Stomach (tissue), 9 donors: ENCODE measurements around the gene SPRING1. TPM values are rescaled to one million over a fixed set of nuclear protein-coding genes. Genes with fewer than 3 reads are reported as not detected.
A peak's percentile ranks its signal among the peaks of the same experiment; 100 is the strongest.
"Not testable (repeated sequence)": the region's sequence is repeated elsewhere in the genome, so short reads cannot be mapped to it uniquely, and the experiment has no call there.

ENCODE experiments used
- DNase-seq, 2 donors: peaks; one replicate each; pipeline versions ENCODE4 v3.0.0 to v3.0.0-alpha.2; 2013 to 2019
- H3K27ac ChIP-seq, 5 donors: fragments of 200-600 bp in 4 of 5; sonication (generic) in 4 of 5; one replicate each; pipeline ENCODE4 v1.5.1; 2013 to 2019; ENCODE audit warnings: mild to moderate bottlenecking in 1 of 5, moderate library complexity in 1 of 5
- H3K27me3 ChIP-seq, 3 donors: fragments of 200-600 bp; sonication (generic); one replicate each; pipeline ENCODE4 v1.5.1; 2017 to 2019; ENCODE audit warnings: mixed run types in 1 of 3
- H3K36me3 ChIP-seq, 4 donors: fragments of 200-600 bp; sonication (generic); 1 replicate in 3 of 4; 2 replicates in 1 of 4; pipeline ENCODE4 v1.5.1; 2016 to 2019
- H3K4me1 ChIP-seq, 4 donors: fragments of 200-600 bp; sonication (generic); one replicate each; pipeline ENCODE4 v1.5.1; 2016 to 2019
- H3K4me3 ChIP-seq, 4 donors: fragments of 200-600 bp; sonication (generic) in 3 of 4; one replicate each; pipeline ENCODE4 v1.5.1; 2016 to 2019; ENCODE audit warnings: mild to moderate bottlenecking in 1 of 4
- H3K9me3 ChIP-seq, 4 donors: fragments of 200-600 bp; sonication (generic); one replicate each; pipeline ENCODE4 v1.5.1; 2016 to 2019
- EP300 ChIP-seq: sonication (generic); formaldehyde crosslinking; IDR thresholded peaks from one replicate; pipeline ENCODE4 v1.6.1; 2017; ENCODE audit warnings: antibody characterized with exemption
- POLR2A ChIP-seq, 4 donors: fragments of 450-650 bp; IDR thresholded peaks; one replicate each; pipeline ENCODE4 v1.6.1; 2016; ENCODE audit warnings: antibody characterized with exemption in 4 of 4, control low read depth in 2 of 4, mild to moderate bottlenecking in 1 of 4, moderate library complexity in 1 of 4
- POLR2AphosphoS5 ChIP-seq, 3 donors: sonication (generic); formaldehyde crosslinking; IDR thresholded peaks; one replicate each; pipeline ENCODE4 v1.6.1; 2016; ENCODE audit warnings: antibody characterized with exemption in 3 of 3
- WGBS, 5 donors: extraction: QIAGEN DNeasy Blood & Tissue Kit in 3 of 5; methylation state at CpG; one replicate each; pipeline versions ENCODE4 v1.1.5 to v1.1.7; 2013 to 2018; 5-methylcytosine and 5-hydroxymethylcytosine counted together
- intact Hi-C: fragments of 100-400 bp; cut with DNase I; formaldehyde crosslinking; loops from one replicate; pipeline ENCODE4 v1.15.1; 2023; ENCODE audit warnings: low total_unique reads
- polyA plus RNA-seq, 3 donors: library from polyadenylated mRNA; stranded (reverse); fragments of 200-250 nt; gene quantifications; one replicate each; pipeline ENCODE4 v1.2.3, GENCODE V29; 2013
- total RNA-seq, 5 donors: library from RNA; depleted of rRNA; stranded (reverse); fragments of >200 nt; gene quantifications; one replicate each; pipeline versions ENCODE4 v1.1.0 to v1.2.3, GENCODE V29; 2014 to 2016
- TF ChIP-seq, protein P1 (sequence below), 7 experiments: fragments of 450-650 bp in 4 of 7; fragments of 200-600 bp in 3 of 7; sonication (generic) in 3 of 7; IDR thresholded peaks; one replicate each; pipeline ENCODE4 v1.5.1; 2016 to 2019; ENCODE audit warnings: antibody characterized with exemption in 7 of 7, control low read depth in 2 of 7, mild to moderate bottlenecking in 1 of 7
- donor health status: healthy with polysubstance abuse.
- donor health status: Bipolar disorder and iron deficiency.
- donor health status: healthy.

The SPRING1 gene
- total and polyA plus RNA-seq, 8 donors: 1.2 to 124 (median 23.4) TPM

DNA sequence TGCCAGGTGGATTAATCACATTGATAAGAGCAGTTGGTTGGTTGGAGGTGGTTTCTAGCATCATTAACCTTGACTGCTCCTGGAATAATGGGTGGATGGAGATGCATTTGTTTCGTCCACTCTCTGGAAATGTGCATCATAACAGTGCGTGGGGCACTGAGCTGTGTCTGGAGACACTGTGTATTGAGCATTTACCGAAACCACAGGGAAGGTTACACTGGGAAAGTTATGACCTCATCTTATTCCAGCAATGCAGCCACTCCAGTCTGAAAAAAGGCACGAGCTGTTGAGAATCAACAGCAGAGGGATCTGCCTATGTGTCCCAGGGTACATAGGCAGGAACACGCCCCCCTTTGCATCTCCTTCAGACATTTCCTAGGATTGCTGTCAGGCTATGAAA lies 27.4 kb upstream of the SPRING1 start:
- Histone ChIP-seq H3K4me1 (no peaks in the 10 kb centered on the region), H3K27ac (no peak overlapping the region), H3K9me3 (no peaks in the 10 kb centered on the region), H3K4me3 (no peak overlapping the region), H3K36me3 (no peaks in the 10 kb centered on the region), H3K27me3 (no peaks in the 10 kb centered on the region)
- DNase-seq: no peak
- WGBS, 5 donors: 67 to 82% (median 80%) methylated on average over 5 of the region's 5 CpGs
- intact Hi-C loops: no loop called here
- TF ChIP-seq POLR2AphosphoS5 (IDR thresholded peaks at IDR 0.05): no peak
- TF ChIP-seq POLR2A (IDR thresholded peaks at IDR 0.05): no peak
- TF ChIP-seq, protein P1, sequence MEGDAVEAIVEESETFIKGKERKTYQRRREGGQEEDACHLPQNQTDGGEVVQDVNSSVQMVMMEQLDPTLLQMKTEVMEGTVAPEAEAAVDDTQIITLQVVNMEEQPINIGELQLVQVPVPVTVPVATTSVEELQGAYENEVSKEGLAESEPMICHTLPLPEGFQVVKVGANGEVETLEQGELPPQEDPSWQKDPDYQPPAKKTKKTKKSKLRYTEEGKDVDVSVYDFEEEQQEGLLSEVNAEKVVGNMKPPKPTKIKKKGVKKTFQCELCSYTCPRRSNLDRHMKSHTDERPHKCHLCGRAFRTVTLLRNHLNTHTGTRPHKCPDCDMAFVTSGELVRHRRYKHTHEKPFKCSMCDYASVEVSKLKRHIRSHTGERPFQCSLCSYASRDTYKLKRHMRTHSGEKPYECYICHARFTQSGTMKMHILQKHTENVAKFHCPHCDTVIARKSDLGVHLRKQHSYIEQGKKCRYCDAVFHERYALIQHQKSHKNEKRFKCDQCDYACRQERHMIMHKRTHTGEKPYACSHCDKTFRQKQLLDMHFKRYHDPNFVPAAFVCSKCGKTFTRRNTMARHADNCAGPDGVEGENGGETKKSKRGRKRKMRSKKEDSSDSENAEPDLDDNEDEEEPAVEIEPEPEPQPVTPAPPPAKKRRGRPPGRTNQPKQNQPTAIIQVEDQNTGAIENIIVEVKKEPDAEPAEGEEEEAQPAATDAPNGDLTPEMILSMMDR (IDR thresholded peaks at IDR 0.05): no peak
- no peak for TF ChIP-seq EP300

DNA sequence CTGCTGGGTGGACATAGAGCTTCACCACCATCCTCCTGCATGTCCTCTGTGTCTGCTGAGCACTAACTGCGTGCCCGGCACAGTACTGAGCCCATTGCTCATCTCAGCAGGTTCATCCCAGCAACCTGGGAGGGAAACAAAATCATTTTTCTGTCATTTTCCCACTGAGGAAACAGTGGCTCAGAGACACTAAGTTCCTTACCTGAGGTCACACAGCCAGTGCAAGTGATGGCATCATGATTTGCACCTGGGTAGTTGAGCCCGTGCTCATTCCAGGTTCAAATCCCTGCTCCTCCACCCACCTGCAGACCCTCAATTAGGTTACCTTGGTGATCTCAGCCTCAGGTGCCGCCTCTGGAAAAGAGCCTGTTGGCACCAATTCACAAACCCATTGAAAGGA lies 23.6 kb upstream of the SPRING1 start:
- Histone ChIP-seq H3K4me1 (no peaks in the 10 kb centered on the region), H3K27me3 (no peaks in the 10 kb centered on the region), H3K36me3 (no peaks in the 10 kb centered on the region), H3K9me3 (no peaks in the 10 kb centered on the region), H3K4me3 (no peak overlapping the region), H3K27ac (no peak overlapping the region)
- DNase-seq: no peak
- 90 to 98% (median 96%) methylated on average over 4 of the region's 4 CpGs for WGBS, 5 donors
- TF ChIP-seq EP300 (no peak), POLR2A (IDR thresholded peaks at IDR 0.05) (no peak), POLR2AphosphoS5 (IDR thresholded peaks at IDR 0.05) (no peak)
- TF ChIP-seq, protein P1 (IDR thresholded peaks at IDR 0.05): no peak
- intact Hi-C loops: no loop called here

DNA sequence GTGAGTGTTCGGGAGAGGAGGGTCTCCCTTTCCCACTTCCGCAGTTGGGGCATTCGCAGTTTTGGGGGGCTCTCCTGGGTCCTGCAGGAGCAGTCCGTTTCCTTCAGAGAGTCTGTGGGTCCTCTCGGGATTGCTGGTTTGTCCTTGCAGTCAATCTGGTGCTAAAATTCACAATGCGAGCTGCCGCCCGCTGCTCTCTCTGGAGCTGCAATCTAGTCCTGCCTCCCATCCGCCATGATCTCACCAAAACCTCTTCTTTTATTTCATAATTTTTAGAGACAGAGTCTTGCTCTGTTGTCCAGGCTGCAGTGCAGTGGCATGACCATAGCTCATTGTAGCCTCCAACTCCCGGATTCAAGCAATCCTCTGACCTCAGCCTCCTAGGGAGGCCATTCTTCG lies 22.8 kb upstream of the SPRING1 start:
- no peaks in the 10 kb centered on the region for H3K27me3 ChIP-seq
- TF ChIP-seq EP300 (no peak), POLR2AphosphoS5 (IDR thresholded peaks at IDR 0.05) (no peak)
- TF ChIP-seq, protein P1 (IDR thresholded peaks at IDR 0.05): no peak
- no peaks in the 10 kb centered on the region for H3K4me1 ChIP-seq
- no peaks in the 10 kb centered on the region for H3K9me3 ChIP-seq
- DNase-seq: no peak
- intact Hi-C loops: no loop called here
- no peak overlapping the region for H3K27ac ChIP-seq
- H3K4me3 ChIP-seq: no peak overlapping the region
- WGBS, 5 donors: 87 to 94% (median 91%) methylated on average over 11 of the region's 11 CpGs
- H3K36me3 ChIP-seq: no peaks in the 10 kb centered on the region

DNA sequence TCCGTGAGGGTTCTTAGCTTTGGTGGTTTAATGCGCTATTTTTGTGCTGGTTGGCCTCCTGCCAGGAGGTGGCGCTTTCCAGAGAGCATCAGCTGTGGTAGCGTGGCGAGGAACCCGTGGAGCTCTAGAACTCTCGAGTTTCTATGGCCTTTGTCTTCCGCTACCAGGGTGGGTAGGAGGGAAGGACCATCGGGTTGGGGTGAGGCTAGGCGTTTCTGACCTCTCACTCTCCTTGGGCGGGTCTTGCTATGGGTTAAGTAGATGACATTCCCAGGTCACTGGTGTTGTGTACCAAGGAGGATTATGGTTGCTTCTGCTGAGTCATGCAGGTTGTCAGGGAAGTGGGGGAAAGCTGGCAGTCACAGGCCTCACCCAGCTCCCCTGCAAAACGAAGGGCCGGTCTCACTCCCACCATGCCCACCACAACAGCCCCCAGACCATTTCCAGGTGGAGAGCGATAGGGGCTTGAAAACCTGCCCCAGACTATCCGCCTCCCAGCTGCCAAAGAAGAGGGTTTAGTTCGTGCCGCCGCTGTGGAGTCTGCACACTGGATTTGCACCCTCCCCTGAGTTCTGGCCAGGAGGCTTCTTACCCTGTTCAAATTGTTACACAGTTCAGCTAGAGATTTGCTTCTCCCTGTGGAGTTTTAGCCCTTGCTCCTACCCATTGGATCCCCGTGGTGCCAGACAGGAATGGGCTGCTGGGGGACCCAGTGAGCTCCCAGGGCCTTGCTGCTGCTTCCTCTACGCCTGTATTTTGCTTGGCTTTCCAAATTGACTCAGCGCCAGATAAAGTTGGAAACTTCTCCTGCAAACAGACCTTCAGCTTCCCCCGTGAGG lies 22.1 kb upstream of the SPRING1 start:
- peak in 1 of 2 donors; percentile 30 for DNase-seq
- 68 to 81% (median 75%) methylated on average over 13 to 22 of the region's 22 CpGs for WGBS, 5 donors
- intact Hi-C loops: no loop called here
- no peaks in the 10 kb centered on the region for H3K27me3 ChIP-seq
- TF ChIP-seq, protein P1 (IDR thresholded peaks at IDR 0.05): no peak
- no peak overlapping the region for H3K27ac ChIP-seq
- H3K4me3 ChIP-seq: no peak overlapping the region
- H3K4me1 ChIP-seq: no peaks in the 10 kb centered on the region
- no peaks in the 10 kb centered on the region for H3K9me3 ChIP-seq
- H3K36me3 ChIP-seq: no peaks in the 10 kb centered on the region

DNA sequence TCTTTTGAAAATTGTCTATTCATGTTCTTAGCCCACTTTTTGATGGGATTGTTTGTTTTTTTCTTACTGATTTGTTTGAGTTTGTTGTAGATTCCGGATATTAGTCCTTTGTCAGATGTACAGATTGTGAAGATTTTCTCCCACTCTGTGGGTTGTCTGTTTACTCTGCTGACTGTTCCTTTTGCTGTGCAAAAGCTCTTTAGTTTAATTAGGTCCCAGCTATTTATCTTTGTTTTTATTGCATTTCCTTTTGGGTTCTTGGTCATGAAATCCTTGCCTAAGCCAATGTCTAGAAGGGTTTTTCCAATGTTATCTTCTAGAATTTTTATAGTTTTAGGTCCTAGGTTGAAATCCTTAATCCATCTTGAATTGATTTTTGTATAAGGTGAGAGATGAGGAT lies 16.9 kb upstream of the SPRING1 start:
- intact Hi-C loops, H3K4me3 ChIP-seq, DNase-seq, H3K27ac ChIP-seq, H3K9me3 ChIP-seq, H3K27me3 ChIP-seq, H3K4me1 ChIP-seq, H3K36me3 ChIP-seq: not testable (repeated sequence)
- WGBS, 5 donors: 74 to 94% (median 82%) methylated on average over 1 of the region's 1 CpG

DNA sequence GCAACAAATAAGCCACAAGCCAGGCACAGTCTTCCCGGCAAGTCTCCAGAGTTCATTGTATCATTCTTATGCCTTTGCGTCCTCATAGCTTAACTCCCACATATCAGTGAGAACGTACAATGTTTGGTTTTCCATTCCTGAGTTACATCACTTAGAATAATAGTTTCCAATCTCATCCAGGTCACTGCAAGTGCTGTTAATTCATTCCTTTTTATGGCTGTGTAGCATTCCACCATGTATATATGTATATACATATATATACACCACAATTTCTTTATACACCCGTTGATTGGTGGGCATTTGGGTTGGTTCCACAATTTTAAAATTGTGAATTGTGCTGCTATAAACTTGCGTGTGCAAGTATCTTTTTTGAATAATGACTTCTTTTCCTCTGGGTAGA lies 16.2 kb upstream of the SPRING1 start:
- intact Hi-C loops, H3K36me3 ChIP-seq, H3K4me3 ChIP-seq, H3K27ac ChIP-seq, H3K9me3 ChIP-seq, H3K4me1 ChIP-seq, DNase-seq, H3K27me3 ChIP-seq: not testable (repeated sequence)
- 92 to 96% (median 95%) methylated on average over 5 of the region's 5 CpGs for WGBS, 5 donors
